ENCODE measurements around the gene SEC14L1. TPM values are rescaled to one million over a fixed set of nuclear protein-coding genes. Genes with fewer than 3 reads are reported as not detected.
A peak's percentile ranks its signal among the peaks of the same experiment; 100 is the strongest.

The SEC14L1 gene
- total and polyA plus RNA-seq, 4 donors: 17.0 to 52.0 (median 26.8) TPM

- TF ChIP-seq RAD21 (IDR thresholded peaks at IDR 0.05) (peak; percentile 71 to 78), CTCF (IDR thresholded peaks at IDR 0.05; ENCODE audit: low read depth, low read length, missing input control) (peak; percentile 42), HNF4A (conservative IDR thresholded peaks at IDR 0.05) (no peak)
Observed at GRCh38 chr17:77096570-77097214, 44.1 kb upstream of the SEC14L1 start.

GRCh38 chr17:77097631-77098180 lies 43.1 kb upstream of the SEC14L1 start:
- H3K4me1 ChIP-seq (ENCODE audit: control insufficient read depth in 4 of 4, insufficient read depth in 4 of 4, low read length in 3 of 4): peaks cover 3 to 24% (median 15%) of the 10 kb centered on the region in 4 donors
- no peak for DNase-seq (ENCODE audit: low spot score)
- H3K27me3 ChIP-seq (ENCODE audit: control insufficient read depth in 4 of 4, insufficient read depth in 4 of 4, low read length in 3 of 4): no peaks in the 10 kb centered on the region
- no peak overlapping the region for H3K9ac ChIP-seq (ENCODE audit: low read depth in 1 of 2, low read length in 2 of 2)
- peaks cover 2 to 23% (median 10%) of the 10 kb centered on the region in 4 donors for H3K36me3 ChIP-seq (ENCODE audit: control insufficient read depth in 4 of 4, insufficient read depth in 3 of 4, low read depth in 1 of 4, low read length in 3 of 4)
- no peaks in the 10 kb centered on the region for H3K9me3 ChIP-seq (ENCODE audit: control insufficient read depth in 4 of 4, low read length in 3 of 4)
- TF ChIP-seq MAX (IDR thresholded peaks at IDR 0.05) (no peak), ATF3 (IDR thresholded peaks at IDR 0.05) (no peak), CTCF (IDR thresholded peaks at IDR 0.05; ENCODE audit: low read depth, low read length, missing input control) (no peak), FOXA1 (IDR thresholded peaks at IDR 0.05) (no peak), GABPA (IDR thresholded peaks at IDR 0.05 in 1 of 2, conservative IDR thresholded peaks at IDR 0.05 in 1 of 2) (no peak), RXRA (IDR thresholded peaks at IDR 0.05) (no peak), HNF4G (IDR thresholded peaks at IDR 0.05) (no peak), RAD21 (IDR thresholded peaks at IDR 0.05) (no peak), ZBTB33 (IDR thresholded peaks at IDR 0.05) (no peak), REST (IDR thresholded peaks at IDR 0.05) (no peak), HNF4A (conservative IDR thresholded peaks at IDR 0.05) (no peak)
- 88% methylated on average over 6 of the region's 6 CpGs for WGBS
- H3K4me3 ChIP-seq (ENCODE audit: low read depth in 1 of 3, low read length in 3 of 3): no peak overlapping the region
- peak overlapping the region; percentile 60 to 78 for H3K27ac ChIP-seq (ENCODE audit: low read depth in 1 of 2, low read length in 2 of 2)

More at GRCh38 chr17:77096570-77097214, 44.1 kb upstream of the SEC14L1 start:
- WGBS: 61% methylated on average over 12 of the region's 12 CpGs
- no peak overlapping the region for H3K9ac ChIP-seq (ENCODE audit: low read depth in 1 of 2, low read length in 2 of 2)
- no peak overlapping the region for H3K4me3 ChIP-seq (ENCODE audit: low read depth in 1 of 3, low read length in 3 of 3)
- no peaks in the 10 kb centered on the region for H3K27me3 ChIP-seq (ENCODE audit: control insufficient read depth in 4 of 4, insufficient read depth in 4 of 4, low read length in 3 of 4)
- H3K27ac ChIP-seq (ENCODE audit: low read depth in 1 of 2, low read length in 2 of 2): no peak overlapping the region
- peaks cover 7 to 31% (median 12%) of the 10 kb centered on the region in 4 donors for H3K36me3 ChIP-seq (ENCODE audit: control insufficient read depth in 4 of 4, insufficient read depth in 3 of 4, low read depth in 1 of 4, low read length in 3 of 4)
- DNase-seq (ENCODE audit: low spot score): no peak
- peaks cover 3 to 24% (median 15%) of the 10 kb centered on the region in 4 donors for H3K4me1 ChIP-seq (ENCODE audit: control insufficient read depth in 4 of 4, insufficient read depth in 4 of 4, low read length in 3 of 4)
- H3K9me3 ChIP-seq (ENCODE audit: control insufficient read depth in 4 of 4, low read length in 3 of 4): no peaks in the 10 kb centered on the region
